ENCODE data around the gene PSG4.
"Not testable (repeated sequence)": the region's sequence is repeated elsewhere in the genome, so short reads cannot be mapped to it uniquely, and the experiment has no call there.

DNA sequence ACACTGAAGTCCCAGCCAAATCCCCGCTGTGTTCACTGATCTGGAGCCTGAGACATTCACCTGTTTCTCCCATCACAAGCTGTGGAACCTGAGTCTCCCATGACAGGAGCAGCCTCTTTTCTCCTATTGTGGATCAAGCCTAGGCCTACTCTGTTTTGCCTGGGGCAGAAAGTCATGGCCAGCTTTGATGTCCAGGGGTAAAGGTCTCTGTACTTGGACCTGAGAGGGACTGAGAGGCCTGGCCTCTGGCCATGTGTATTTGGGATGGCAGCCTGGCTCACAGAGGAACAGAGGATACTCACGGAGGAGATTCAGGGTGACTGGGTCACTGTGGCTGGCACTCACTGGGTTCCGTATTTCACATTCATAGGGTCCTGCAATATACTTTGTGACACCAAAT lies 26.9 kb downstream of the PSG4 start:
- TF ChIP-seq EZH2 (IDR thresholded peaks at IDR 0.05): not testable (repeated sequence)
- TF ChIP-seq, protein P1, sequence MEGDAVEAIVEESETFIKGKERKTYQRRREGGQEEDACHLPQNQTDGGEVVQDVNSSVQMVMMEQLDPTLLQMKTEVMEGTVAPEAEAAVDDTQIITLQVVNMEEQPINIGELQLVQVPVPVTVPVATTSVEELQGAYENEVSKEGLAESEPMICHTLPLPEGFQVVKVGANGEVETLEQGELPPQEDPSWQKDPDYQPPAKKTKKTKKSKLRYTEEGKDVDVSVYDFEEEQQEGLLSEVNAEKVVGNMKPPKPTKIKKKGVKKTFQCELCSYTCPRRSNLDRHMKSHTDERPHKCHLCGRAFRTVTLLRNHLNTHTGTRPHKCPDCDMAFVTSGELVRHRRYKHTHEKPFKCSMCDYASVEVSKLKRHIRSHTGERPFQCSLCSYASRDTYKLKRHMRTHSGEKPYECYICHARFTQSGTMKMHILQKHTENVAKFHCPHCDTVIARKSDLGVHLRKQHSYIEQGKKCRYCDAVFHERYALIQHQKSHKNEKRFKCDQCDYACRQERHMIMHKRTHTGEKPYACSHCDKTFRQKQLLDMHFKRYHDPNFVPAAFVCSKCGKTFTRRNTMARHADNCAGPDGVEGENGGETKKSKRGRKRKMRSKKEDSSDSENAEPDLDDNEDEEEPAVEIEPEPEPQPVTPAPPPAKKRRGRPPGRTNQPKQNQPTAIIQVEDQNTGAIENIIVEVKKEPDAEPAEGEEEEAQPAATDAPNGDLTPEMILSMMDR (IDR thresholded peaks at IDR 0.05): not testable (repeated sequence)

Measured in neural progenitor cell (in vitro differentiated cells).